GM21381 (cell line): ENCODE results near the gene GNG12.

ENCODE experiments used
- ATAC-seq: cut with Tn5 transposase; IDR thresholded peaks from one replicate; pipeline ENCODE4 v1.9.1; 2021; ENCODE audit warnings: mild to moderate bottlenecking, moderate library complexity; ENCODE audit not compliant: unreplicated experiment

GNG12 gene

DNA sequence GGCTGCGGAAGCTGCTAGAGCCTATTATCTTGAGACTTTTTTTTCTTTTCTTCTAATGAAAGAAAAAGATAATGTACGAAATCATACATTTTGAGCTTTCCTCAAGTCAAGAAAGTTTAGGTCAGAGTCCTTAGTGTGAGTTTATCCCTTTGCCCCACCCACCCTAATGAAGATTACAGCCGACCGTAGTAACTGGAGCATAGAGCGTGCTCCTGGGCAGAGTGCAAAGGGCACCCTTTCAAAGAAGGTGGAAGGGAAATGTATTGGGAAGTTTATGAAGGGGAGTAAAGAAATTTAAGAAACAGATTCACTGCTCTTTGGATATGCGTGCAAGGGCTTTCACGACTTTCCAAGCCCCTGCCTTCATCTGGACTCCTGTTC is 17.2 kb downstream of the GNG12 start:
- no peak for ATAC-seq

DNA sequence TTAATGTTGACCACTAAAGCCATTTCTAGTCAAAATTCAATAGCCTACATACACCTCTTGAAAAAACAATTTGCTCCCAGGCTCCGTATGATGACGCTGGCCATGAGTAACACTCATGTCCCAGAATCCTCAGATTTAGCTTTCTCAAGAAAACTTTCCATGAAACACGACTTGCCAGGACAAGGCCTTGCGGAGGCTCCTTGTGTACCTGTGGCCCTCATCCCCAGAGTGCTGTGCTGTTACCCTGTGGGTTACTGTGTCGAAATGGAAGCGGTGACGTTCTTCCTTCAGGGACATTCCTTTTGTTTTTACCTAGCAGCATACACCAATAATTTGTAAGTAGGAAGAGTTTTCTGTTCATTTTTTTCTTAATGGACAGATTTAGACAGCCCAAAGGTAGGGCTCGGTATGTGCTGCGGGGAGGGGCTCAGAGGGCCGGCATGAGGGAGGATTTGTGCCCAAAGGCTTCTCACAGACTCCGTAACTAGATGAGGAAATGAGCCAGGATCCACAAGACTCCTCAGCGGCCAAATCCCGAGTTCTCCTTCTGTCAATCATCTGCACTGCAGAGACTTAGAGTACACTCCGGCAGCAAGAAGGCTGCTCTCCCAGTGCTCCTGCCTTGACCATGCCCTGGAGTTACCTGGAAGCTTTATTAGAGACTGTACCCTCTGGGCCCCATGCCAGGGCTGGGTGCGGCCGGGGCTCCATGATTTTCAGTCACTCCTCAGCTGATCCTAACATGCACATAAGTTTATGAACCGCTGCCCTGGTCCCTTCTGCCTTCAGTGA is 17.8 kb downstream of the GNG12 start:
- no peak for ATAC-seq

DNA sequence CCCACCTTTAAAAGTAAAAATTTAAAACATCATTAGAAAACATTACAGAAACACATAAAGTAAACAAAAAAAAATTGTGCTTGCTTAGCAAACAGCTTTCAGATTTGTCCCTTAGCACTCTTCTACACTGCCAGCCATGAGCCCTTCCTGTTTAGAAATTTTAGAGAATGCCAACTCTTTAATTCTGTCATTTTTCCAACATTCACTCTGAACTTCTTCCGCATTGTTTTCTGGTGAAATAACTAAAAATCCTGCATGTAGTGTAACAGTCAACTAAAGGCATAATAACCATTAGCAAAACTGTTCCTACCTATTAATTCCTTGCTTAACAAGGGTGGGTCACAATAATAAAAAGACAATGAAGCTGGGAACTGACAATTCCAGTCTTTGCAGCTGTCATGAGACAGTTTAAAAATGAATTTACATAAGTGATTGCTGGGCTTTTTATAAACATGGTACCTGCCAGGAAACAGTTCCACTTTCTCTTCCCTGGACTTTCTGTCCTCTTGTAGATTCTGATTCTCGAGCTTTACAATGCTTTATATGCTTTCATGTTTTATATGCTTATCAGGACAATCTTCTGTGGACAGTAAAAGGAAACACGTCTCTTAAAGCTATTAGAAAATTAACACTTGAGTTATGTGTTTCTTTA is 19.0 kb downstream of the GNG12 start:
- no peak for ATAC-seq

DNA sequence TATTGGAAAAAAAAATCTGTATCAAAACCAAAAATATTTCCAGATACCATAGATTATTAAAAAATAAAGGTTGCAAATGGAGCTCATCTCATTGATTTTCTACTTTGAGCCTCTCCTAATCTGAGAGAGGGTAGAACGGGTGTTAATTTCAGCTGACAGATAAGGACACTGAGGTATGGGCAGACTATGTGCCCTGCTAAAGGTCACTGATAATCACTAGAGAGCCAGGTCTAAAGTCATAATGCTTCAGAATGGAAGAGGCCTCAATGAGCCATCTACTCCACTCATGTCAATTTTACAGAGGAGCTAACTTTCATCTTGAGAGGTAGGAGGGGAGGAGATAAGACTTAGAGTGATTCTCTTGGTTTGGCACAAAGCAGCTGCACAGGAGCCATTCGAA is 21.0 kb downstream of the GNG12 start:
- ATAC-seq: no peak

DNA sequence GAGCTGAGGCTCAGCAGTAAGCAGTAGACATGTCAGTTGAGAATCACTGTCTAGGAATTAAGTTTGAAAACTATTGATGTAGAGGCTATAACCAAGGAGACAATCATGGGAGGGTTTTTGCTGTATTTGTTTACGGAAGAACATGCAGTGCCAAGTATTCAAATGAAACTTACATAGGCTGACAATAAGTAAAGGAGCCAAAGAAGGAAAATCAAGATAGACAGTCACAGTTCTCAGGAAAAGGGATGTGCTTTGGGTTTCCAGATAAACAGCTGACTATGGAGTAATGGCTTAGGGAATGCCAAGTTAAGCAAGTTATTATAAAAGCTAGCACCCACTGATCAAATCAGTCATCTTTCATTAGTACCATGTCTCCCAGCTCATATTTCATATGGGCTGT is 21.5 kb downstream of the GNG12 start:
- no peak for ATAC-seq

DNA sequence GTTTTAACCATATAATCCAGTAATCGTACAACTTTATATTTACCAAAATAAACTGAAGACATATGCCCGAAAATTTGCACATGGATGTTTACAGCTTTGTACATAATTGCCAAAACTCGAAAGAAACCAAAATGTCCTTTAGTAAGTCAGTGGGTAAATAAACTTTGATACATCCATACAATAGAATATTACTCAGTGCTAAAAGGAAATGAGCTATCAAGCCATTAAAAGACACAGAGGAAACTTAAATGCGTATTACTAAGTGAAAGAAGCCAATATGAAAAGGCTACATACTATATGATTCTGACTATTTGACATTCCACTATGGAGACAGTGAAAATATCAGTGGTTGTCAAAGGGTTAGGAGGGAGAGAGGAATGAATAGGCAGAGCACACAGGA is 23.4 kb downstream of the GNG12 start:
- ATAC-seq: no peak

DNA sequence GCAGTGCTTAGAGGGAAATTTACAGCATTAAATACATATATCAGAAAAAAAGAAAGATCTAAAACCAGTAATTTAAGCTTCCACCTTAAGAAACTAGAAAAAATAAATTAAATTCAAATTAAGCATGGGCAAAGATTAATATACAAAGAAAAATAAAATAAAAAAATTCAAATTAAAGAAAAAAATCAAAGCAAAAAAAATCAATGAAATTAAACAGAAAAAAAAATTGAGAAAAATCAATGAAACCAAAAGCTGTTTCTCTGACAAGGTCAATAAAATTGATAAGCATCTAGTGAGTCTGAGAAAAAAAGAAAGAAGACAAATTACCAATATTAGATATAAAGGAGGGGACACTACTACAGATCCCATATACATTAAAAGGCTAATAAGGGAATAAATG is 26.0 kb downstream of the GNG12 start:
- ATAC-seq: no peak

DNA sequence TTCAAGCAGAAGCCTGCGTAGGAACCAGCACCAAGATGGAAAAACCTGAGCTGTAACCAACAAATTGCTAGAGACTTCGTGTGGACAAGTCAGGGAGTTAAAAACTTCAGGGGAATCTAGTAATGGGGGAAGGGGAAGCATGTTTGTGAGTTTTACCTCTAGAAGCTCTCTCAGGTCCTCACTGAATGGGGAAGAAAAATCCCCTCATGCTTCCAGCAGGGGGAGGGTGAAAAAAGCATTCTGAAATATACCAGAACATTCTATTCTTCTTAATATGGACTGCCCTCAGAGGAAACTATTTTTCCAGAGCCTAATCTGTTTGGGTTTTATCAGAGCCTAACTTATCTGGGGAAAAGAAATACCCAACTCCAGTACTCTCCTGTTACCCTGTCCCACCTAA is 28.6 kb downstream of the GNG12 start:
- ATAC-seq: no peak

DNA sequence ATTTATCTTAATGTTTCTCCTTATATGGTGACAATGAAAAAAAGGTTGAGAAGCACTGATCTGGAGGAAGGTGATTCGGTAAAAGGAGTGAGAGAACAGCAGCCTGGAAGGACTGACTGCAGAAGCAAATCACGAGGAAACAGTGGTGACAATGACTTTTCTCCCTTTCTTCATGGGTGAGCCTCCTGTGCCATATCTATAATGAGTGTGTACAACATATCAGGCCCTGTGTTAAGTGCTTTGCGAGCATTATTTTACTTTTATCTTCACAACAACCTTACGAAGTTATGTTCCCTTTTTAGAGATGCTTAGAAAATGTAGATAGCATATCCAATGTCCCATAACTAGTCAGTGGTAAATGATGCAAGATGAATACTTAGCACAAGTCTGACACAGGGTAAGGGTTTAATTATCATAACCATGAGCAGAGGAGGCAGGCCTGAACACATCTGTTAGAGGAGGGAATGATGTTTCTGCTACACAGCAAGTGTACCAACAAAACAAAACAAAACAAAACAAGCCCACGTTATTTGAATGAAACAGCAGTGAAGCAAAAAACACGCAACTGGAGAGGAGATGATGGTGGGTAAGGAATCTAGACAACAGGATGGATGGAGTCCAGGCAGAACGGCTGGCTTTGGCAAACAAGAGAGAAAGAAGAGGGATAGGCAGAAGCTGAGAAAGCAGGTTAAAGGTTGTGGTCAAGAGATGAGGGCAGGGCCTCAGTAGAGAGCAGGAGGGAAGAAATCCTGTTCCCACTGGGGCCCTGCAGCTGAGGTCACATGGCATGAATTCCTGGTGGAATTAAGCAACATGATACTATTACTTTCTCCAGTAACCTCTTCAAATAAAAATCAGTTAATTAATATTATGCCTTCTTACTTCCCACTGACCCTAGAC is 29.6 kb downstream of the GNG12 start:
- no peak for ATAC-seq

DNA sequence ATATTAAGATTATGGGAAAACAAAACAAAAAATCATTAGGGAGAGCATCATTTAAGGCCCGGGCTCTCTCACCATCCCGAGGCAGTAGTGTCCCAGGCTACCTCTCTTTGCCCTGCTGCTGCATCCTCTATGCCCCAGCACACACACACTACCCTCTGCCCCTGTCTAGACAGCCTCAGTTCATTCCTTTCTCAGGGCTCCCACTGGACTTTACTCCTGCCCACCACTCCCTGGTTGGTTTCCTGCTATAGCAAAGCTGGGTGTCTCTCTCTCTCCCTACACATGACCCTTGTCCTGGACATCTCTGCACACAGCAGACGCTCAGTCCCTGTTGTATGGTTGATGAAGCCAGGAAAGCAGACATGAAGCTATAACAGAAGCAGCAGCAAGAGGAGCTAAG is 30.7 kb downstream of the GNG12 start:
- ATAC-seq: no peak

DNA sequence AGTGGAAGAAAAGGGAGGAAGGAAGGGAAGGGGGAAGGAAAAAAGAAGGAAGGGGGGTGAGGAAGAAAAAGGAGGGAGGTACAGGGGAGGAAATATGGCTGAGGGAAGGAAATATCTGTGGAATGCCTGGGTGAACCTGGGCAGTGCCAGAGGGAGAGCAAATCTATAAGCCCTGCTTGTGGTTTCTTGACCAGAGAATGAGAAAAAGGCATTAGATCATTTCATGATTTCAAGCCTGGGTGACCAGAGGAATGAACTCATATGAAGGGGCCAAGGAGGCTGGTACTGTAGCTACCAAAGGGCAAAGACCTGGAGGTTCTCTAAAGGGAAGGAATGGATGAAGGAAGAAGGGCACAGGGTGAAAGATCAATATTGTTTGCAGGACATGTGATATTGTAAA is 31.4 kb downstream of the GNG12 start:
- ATAC-seq: no peak

DNA sequence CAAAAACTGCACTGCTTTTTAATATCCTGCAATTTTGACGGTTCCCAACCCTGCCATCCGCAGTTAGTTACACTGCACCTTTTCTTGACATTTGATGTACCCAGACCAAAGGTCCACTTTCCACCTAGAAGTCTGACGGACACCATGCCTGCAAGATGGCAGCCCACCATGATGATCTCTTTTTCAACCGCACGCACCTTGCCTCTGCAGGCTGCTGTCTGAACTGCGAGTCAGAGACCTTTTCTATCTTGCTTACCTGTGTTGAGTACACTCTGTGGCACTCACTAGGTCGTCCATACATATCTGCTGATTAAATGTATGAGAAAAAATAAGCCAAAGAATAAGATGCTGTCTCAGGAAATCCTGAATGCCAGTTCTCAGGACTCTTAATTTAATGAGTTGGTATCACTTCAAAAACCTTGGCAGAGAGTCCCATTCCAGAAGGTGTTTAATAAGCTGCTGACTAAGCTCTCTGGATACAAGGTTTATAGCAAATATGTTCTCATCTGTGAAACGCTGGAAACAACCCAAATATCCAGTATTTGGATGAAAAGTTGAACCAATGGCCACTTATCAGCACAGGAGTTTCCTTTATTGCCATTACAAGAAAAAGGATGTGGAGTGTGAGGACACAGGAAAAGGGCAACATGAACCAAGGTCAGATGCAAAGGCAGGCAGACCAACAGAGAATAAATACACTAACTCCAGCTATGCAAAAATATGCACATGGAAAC is 37.9 kb downstream of the GNG12 start:
- ATAC-seq: no peak

DNA sequence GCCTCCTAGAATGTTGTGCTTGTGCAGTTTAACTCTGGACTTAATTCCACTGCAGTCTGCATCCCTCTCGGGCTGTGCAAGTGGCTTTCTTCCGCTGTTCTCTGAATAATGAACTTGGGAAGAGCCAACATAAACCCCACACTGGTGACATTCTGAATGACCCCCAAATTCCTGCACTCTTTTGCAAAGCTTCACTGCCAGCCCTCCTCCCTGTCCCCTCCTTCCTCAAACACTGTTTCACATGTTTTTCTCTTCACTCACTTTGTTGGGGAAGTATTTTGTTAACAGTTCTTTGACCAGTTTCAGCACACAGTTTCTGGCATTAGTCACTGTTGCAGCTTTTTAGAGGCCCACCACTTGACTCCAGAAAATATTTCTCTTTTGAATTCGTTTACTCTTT is 39.7 kb downstream of the GNG12 start:
- no peak for ATAC-seq

DNA sequence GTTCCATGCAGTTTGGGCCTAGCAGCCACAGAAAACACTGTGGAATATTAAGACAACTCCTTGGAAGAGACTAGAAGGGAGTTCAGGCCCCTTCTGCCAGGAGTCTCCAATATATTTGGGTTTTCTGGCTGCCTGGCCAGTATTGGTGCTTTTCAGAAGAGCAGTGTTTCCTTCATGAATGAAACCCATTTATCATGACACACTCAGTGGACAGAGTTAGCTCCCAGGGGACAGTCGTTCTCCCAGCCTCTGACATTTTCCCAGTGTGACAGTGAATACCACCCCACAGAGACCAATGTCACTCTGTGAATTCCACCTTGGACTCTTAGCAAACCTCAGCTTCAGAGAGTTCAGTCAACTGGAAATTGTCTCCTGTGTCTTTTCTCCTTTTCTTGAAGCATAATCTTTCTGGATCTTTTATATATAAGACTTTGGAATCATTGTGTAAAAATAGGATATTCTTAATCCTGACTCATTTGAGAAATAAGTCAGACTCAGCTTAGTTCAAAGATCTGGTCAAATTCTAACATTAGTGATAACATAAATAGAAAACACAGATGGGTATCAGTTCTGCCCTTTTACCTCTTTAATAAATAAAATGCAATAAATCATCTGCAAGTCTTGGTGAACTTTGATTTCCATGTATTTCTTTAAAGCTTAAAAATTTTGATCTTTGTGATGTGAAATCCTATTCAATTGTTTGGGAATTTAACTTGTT is 40.4 kb downstream of the GNG12 start:
- ATAC-seq: no peak

DNA sequence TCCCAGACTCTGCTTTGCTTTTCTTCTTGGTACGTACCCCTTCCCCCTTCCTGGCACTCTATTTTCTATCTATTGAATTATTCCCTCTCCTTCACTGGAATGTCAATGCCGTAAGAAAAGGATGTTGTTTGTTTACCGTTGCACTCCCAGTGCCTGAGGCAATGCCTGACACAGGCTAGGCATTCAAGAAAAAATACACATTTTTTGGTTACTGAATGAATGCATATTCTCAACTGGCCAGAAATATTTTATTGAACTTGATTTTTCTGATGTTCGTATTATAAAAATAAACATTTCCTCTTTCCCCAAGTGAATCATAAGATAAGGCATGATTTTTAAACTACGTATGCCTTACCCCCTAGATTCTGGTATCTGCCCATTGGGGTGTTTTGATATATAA is 41.2 kb downstream of the GNG12 start:
- no peak for ATAC-seq

DNA sequence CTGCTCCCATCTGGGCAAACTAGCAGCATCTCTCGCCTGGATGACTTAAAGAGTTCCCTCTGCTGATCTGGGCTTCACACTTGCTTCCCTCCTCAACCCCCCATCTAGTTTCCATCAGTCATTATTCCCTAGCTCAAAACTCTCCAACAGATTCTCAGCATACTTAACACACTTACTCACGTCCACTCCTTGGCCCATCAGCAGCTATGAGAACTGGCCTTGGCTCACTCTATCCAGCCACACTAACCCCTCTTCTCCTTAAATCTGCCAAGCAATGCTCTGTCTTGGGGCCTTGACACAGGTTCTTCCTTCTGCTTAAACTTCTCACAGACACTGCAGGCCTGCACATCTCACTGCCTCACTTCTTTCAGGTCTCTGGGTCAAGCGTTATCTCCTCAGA is 41.6 kb downstream of the GNG12 start:
- ATAC-seq: no peak

DNA sequence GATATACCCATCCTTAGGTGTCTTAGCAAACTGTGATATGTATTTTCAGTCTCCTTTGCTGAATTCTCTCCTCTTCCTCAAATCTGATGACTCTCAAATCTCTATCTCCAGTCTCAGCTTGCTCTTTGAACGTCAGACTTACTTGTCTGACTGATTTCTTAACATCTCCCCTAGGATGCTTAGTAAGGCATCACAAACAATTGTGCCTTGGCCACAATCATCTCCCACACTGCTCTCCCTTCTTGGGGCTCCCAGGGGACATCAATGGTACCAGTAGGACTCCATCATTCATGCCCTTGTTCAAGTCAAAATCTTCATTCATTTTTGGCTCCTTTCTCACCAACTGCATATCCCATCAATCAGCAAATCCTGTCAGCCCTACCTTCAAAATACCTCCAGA is 42.0 kb downstream of the GNG12 start:
- ATAC-seq: no peak

DNA sequence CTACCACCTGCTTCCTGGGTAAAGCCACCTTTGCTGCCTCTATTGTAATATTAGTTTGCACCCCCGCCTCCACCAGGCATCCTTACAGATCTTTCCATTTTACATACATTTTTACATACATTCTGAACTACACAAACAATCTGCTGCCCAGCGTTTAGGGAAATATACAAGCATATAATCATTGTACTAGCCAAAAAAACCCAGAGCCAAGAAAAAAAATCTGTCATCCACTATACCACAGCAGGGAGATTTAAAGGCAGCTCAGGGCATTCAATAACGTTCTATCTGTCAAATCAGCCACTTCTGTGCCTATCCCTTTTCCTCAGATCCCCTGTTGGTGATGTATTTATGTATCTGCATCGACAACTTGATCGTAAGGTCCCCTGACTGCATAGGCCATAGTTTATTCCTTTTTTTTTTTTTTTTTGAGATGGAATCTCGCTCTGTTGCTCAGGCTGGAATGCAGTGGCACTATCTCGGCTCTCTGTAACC is 43.0 kb downstream of the GNG12 start:
- no peak for ATAC-seq

DNA sequence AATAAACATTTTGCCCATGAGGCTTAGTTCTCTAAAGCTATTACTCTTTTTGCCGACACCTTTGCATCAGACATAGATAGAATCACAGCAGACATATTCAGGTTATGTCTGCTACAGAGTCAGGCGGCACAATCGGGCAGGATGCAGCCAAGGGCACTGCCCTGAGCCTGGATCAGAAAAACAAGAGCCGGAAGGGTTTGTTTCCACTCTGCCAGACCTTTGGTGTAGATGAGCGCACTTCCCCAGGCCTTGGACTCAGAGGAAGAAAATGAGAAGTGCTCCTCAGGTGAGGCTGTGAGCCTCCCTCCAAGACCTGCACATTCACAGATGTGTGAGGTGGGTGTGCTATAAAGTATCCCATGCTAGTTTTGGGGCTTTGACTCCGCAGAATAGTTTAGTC is 43.7 kb downstream of the GNG12 start:
- no peak for ATAC-seq

DNA sequence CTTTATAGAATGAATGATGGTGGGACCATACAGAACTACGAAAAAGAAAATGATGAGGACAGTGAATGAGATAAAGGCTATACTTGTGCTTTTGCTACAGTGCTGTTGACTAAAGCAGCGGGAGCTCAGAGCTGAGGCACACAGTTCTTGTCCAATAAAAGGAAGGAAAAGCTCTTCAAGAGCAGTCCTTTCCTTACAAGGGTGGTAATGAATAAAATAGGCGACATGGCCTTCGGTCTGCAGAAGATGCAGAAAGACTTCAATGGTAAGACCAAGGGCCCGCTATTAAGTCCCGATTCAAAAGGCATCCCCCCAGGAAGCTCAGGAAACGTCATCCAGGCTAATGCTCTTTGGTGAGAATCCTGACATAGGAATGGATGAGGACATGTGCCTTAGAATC is 44.4 kb downstream of the GNG12 start:
- ATAC-seq: no peak
